GM23338 (cell line): Measurements from ENCODE around the gene FBLN2. TPM values are rescaled to one million over a fixed set of nuclear protein-coding genes. Genes with fewer than 3 reads are reported as not detected.

Experiments used
- ATAC-seq: fragments of 200-7000 bp; cut with Tn5 transposase; 3 replicates; pipeline ENCODE4 v1.9.1; 2020
- DNase-seq: peaks from one replicate; pipeline ENCODE4 v3.0.0-alpha.2; 2015; ENCODE audit warnings: low spot score
- H2AFZ ChIP-seq: fragments of 200-600 bp; sonication (generic); 2 replicates; pipeline ENCODE4 v1.8.0; 2016; ENCODE audit warnings: antibody characterized with exemption, mild to moderate bottlenecking, moderate library complexity
- H3F3A ChIP-seq: fragments of 200-600 bp; sonication (generic); replicated peaks from 2 replicates; pipeline ENCODE4 v1.8.0; 2017; ENCODE audit warnings: antibody characterized with exemption, mixed run types, low read depth
- H3K27ac ChIP-seq: fragments of 200-600 bp; sonication (generic); 2 replicates; pipeline ENCODE4 v1.6.1; 2016; ENCODE audit warnings: low read depth
- H3K27me3 ChIP-seq: fragments of 200-600 bp; sonication (generic); 2 replicates; pipeline ENCODE4 v1.8.0; 2016; ENCODE audit warnings: mild to moderate bottlenecking, mixed run types, moderate library complexity; ENCODE audit not compliant: insufficient read depth
- H3K36me3 ChIP-seq: fragments of 200-600 bp; sonication (generic); 2 replicates; pipeline ENCODE4 v1.8.0; 2016; ENCODE audit warnings: mild to moderate bottlenecking; ENCODE audit not compliant: insufficient read depth
- H3K4me1 ChIP-seq: fragments of 200-600 bp; sonication (generic); 2 replicates; pipeline ENCODE4 v1.8.0; 2016; ENCODE audit warnings: mild to moderate bottlenecking, moderate library complexity; ENCODE audit not compliant: insufficient read depth
- H3K4me2 ChIP-seq: fragments of 200-600 bp; sonication (generic); 2 replicates; pipeline ENCODE4 v1.7.1; 2017; ENCODE audit warnings: mixed run types
- H3K4me3 ChIP-seq: fragments of 200-600 bp; sonication (generic); 2 replicates; pipeline ENCODE4 v1.6.1; 2016; ENCODE audit warnings: mixed run types
- H3K79me2 ChIP-seq: fragments of 200-600 bp; sonication (generic); replicated peaks from 2 replicates; pipeline ENCODE4 v1.8.0; 2017; ENCODE audit warnings: mild to moderate bottlenecking; ENCODE audit not compliant: insufficient read depth
- H3K9me2 ChIP-seq: fragments of 200-600 bp; sonication (generic); 2 replicates; pipeline ENCODE4 v1.8.0; 2017; ENCODE audit not compliant: insufficient read depth
- H4K20me1 ChIP-seq: fragments of 200-600 bp; sonication (generic); replicated peaks from 2 replicates; pipeline ENCODE4 v1.8.0; 2017; ENCODE audit warnings: mild to moderate bottlenecking; ENCODE audit not compliant: insufficient read depth
- H3K27ac Mint-ChIP-seq: 2 replicates; pipeline ENCODE4 v1.8.0; 2020; ENCODE audit warnings: inconsistent platforms, mild to moderate bottlenecking, moderate library complexity, mixed read lengths
- H3K27me3 Mint-ChIP-seq: 3 replicates; pipeline ENCODE4 v1.8.0; 2022; ENCODE audit warnings: low read depth, mild to moderate bottlenecking, moderate library complexity, mixed read lengths, inconsistent platforms; ENCODE audit not compliant: insufficient read depth, poor library complexity
- H3K36me3 Mint-ChIP-seq: 3 replicates; pipeline ENCODE4 v1.8.0; 2021; ENCODE audit warnings: low read depth, mild to moderate bottlenecking, inconsistent platforms, moderate library complexity, mixed read lengths
- H3K4me1 Mint-ChIP-seq: 3 replicates; pipeline ENCODE4 v1.8.0; 2020; ENCODE audit warnings: mild to moderate bottlenecking, inconsistent platforms, mixed read lengths
- H3K4me3 Mint-ChIP-seq: 3 replicates; pipeline ENCODE4 v1.8.0; 2021; ENCODE audit warnings: moderate library complexity, mild to moderate bottlenecking, inconsistent platforms, mixed read lengths
- H3K9me3 Mint-ChIP-seq: 3 replicates; pipeline ENCODE4 v1.8.0; 2020; ENCODE audit warnings: moderate library complexity, mild to moderate bottlenecking, inconsistent platforms, mixed read lengths
- CREB1 ChIP-seq: fragments of 250-450 bp; sonication (Bioruptor Pico); IDR thresholded peaks from 2 replicates; pipeline ENCODE4 v1.5.0; 2020; ENCODE audit warnings: low read depth, mild to moderate bottlenecking, moderate library complexity
- CTCF ChIP-seq, 2 experiments: fragments of 200-600 bp in 1 of 2; sonication (generic) in 1 of 2; conservative IDR thresholded peaks; 2 replicates each; pipeline versions ENCODE4 v1.5.1 to v1.6.1; 2016 to 2017; ENCODE audit warnings: antibody characterized with exemption in 2 of 2, low read depth in 2 of 2, mild to moderate bottlenecking in 2 of 2, moderate library complexity in 1 of 2
- ETS1 ChIP-seq: IDR thresholded peaks from 2 replicates; pipeline ENCODE4 v1.6.1; 2016; ENCODE audit warnings: antibody characterized with exemption
- EZH2 ChIP-seq: fragments of 200-600 bp; sonication (generic); IDR thresholded peaks from one replicate; pipeline ENCODE4 v1.8.0; 2017; ENCODE audit warnings: antibody characterized with exemption, mild to moderate bottlenecking, low read depth; ENCODE audit not compliant: unreplicated experiment
- EZH2phosphoT487 ChIP-seq: fragments of 200-600 bp; sonication (generic); IDR thresholded peaks from one replicate; pipeline ENCODE4 v1.8.1; 2018; ENCODE audit warnings: antibody characterized with exemption; ENCODE audit not compliant: unreplicated experiment
- JUNB ChIP-seq: IDR thresholded peaks from one replicate; pipeline ENCODE4 v1.6.1; 2016; ENCODE audit warnings: antibody characterized with exemption; ENCODE audit not compliant: unreplicated experiment
- NANOG ChIP-seq: IDR thresholded peaks from 2 replicates; pipeline ENCODE4 v1.6.1; 2016; ENCODE audit warnings: antibody characterized with exemption, borderline replicate concordance
- POLR2AphosphoS5 ChIP-seq: IDR thresholded peaks from 2 replicates; pipeline ENCODE4 v1.6.1; 2016; ENCODE audit warnings: antibody characterized with exemption, low read depth
- REST ChIP-seq: IDR thresholded peaks from one replicate; pipeline ENCODE4 v1.6.1; 2018; ENCODE audit warnings: antibody characterized with exemption; ENCODE audit not compliant: unreplicated experiment
- STAT1 ChIP-seq: IDR thresholded peaks from one replicate; pipeline ENCODE4 v1.6.1; 2016; ENCODE audit warnings: antibody characterized with exemption; ENCODE audit not compliant: unreplicated experiment
- ZNF114 ChIP-seq: fragments of 250-450 bp; sonication (Bioruptor Pico); IDR thresholded peaks from 2 replicates; pipeline ENCODE4 v1.5.0; 2020; ENCODE audit warnings: mild to moderate bottlenecking, moderate library complexity
- ZNF331 ChIP-seq: fragments of 250-450 bp; sonication (Bioruptor Pico); IDR thresholded peaks from 2 replicates; pipeline ENCODE4 v1.5.0; 2020; ENCODE audit warnings: low read depth, mild to moderate bottlenecking, moderate library complexity
- ZNF462 ChIP-seq: fragments of 250-450 bp; sonication (Bioruptor Pico); IDR thresholded peaks from 2 replicates; pipeline ENCODE4 v1.5.0; 2020; ENCODE audit warnings: mild to moderate bottlenecking, moderate library complexity
- polyA plus RNA-seq: library from polyadenylated mRNA; unstranded; fragments of >200 nt; fragmentation: Nextera tagmentation; extraction: Ambion mirVana; gene quantifications from 2 replicates; pipeline ENCODE4 v1.2.1, GENCODE V29; 2016
- total RNA-seq: library from RNA; depleted of rRNA; stranded (reverse); fragments of >200 nt; shearing (Covaris generic); gene quantifications from 2 replicates; pipeline ENCODE4 v1.2.3, GENCODE V29; 2014

Gene FBLN2
- total and polyA plus RNA-seq, 2 experiments from 2014 or later = 18.8 to 26.8 TPM

GRCh38 chr3:13662238-13662847, 113.4 kb downstream of the FBLN2 start:
- no peaks in the 10 kb centered on the region for H3K36me3 ChIP-seq
- Mint-ChIP-seq H3K27me3 (peaks cover 10% of the 10 kb centered on the region), H3K36me3 (no peaks in the 10 kb centered on the region; the same call in 2 of the 3 replicates), H3K9me3 (no peaks in the 10 kb centered on the region; the same call in 2 of the 3 replicates), H3K4me3 (no peak overlapping the region), H3K4me1 (peaks cover 16% of the 10 kb centered on the region), H3K27ac (no peak overlapping the region)
- no peak overlapping the region for H3K4me2 ChIP-seq
- H3K79me2 ChIP-seq = no peaks in the 10 kb centered on the region
- H4K20me1 ChIP-seq = no peaks in the 10 kb centered on the region
- no peak overlapping the region for H3K4me3 ChIP-seq
- no peaks in the 10 kb centered on the region for H3F3A ChIP-seq
- peaks cover 9% of the 10 kb centered on the region for H3K4me1 ChIP-seq
- H3K9me2 ChIP-seq = no peaks in the 10 kb centered on the region
- peaks cover 2% of the 10 kb centered on the region for H3K27me3 ChIP-seq
- no peak overlapping the region for H3K27ac ChIP-seq
- H2AFZ ChIP-seq = no peak overlapping the region
- no peak for TF ChIP-seq ZNF114 (CRISPR knock-in tag)
- TF ChIP-seq POLR2AphosphoS5 = no peak
- TF ChIP-seq CTCF (conservative IDR thresholded peaks at IDR 0.05; ENCODE audit: low read depth in 2 of 2) = no peak
- no peak for TF ChIP-seq CREB1 (CRISPR knock-in tag)
- no peak for TF ChIP-seq JUNB
- no peak for TF ChIP-seq ETS1
- no peak for TF ChIP-seq NANOG
- TF ChIP-seq EZH2phosphoT487 = no peak
- no peak for TF ChIP-seq EZH2
- no peak for TF ChIP-seq STAT1
- no peak for TF ChIP-seq REST
- no peak for TF ChIP-seq ZNF331 (CRISPR knock-in tag)
- no peak for TF ChIP-seq ZNF462
- no peak for DNase-seq
- ATAC-seq = no peak
